D721Med (cell line): ENCODE data around the gene UBE2E3.
A peak's percentile ranks its signal among the peaks of the same experiment; 100 is the strongest.

Experiments
- DNase-seq: peaks from one replicate; pipeline ENCODE4 v3.0.0; 2011; ENCODE audit warnings: low spot score; ENCODE audit not compliant: insufficient read length
- FAIRE-seq: peaks from 2 replicates; lab custom pipeline; 2011; peaks lifted over from hg19 to GRCh38; lab: Jason Lieb, UNC
- TF ChIP-seq, protein P1 (sequence below): IDR thresholded peaks from 2 replicates; pipeline ENCODE4 v1.5.1; 2012; ENCODE audit warnings: mild to moderate bottlenecking, control low read depth; ENCODE audit not compliant: insufficient read depth; ENCODE audit errors: missing control alignments

Gene UBE2E3

DNA sequence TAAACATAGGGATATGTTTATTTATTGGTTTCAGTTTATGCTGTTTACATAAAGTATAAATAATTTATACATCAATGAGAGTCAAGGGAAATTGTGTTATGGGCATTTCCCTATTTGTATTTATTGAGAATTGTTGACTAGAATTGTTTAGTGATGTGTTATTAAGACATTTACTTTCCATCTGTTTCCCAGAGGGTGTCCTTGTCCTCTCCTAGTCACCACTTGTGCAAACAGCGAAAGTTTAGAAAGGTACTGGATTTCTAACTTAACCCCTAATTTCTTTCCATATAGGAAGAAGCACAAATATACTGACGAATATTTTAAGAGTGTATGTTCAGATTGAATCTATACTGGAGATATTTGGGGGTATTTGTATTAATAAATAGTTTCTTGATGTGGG, 6.7 kb downstream of the UBE2E3 start:
- TF ChIP-seq, protein P1, sequence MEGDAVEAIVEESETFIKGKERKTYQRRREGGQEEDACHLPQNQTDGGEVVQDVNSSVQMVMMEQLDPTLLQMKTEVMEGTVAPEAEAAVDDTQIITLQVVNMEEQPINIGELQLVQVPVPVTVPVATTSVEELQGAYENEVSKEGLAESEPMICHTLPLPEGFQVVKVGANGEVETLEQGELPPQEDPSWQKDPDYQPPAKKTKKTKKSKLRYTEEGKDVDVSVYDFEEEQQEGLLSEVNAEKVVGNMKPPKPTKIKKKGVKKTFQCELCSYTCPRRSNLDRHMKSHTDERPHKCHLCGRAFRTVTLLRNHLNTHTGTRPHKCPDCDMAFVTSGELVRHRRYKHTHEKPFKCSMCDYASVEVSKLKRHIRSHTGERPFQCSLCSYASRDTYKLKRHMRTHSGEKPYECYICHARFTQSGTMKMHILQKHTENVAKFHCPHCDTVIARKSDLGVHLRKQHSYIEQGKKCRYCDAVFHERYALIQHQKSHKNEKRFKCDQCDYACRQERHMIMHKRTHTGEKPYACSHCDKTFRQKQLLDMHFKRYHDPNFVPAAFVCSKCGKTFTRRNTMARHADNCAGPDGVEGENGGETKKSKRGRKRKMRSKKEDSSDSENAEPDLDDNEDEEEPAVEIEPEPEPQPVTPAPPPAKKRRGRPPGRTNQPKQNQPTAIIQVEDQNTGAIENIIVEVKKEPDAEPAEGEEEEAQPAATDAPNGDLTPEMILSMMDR: no peak
- FAIRE-seq (no peak), DNase-seq (no peak)

DNA sequence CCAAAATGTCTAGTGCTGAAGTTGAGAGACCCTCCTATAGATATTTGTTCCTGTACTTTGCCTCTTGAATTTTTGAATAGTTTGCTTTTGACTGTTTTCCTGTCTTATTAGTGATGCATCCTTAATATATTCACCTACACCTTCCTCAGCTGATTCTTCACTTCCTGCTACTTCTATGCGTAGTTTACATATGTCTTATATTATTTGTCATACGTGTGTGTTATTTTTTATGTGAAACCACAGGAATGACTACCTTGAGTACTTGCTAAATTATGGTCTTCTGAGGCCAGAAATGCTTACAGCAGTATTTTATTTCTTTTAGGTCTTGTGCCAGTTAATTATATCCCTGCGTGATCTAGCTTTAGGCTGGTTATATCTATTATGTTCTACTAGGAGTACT, 9.9 kb downstream of the UBE2E3 start:
- TF ChIP-seq, protein P1: no peak
- no peak for FAIRE-seq
- no peak for DNase-seq

DNA sequence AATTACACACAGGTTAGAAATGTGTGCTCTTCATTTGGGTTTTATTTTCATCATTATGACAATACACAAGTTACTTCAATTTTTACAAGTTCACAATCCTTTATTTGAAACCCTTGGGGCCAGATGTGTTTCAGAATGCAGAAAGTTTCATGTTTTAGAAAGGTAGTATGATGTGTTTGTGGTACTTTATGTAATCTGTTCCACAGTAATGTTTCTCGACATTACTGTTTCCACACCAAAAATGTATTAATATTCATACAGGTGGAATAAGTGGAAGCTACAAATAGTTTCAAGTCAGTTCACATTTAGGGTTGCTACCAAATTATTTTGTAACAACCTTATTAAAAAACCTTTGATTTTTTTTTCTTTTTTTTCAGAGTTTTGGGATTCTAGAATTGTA, 10.4 kb downstream of the UBE2E3 start:
- no peak for DNase-seq
- no peak for FAIRE-seq
- TF ChIP-seq, protein P1: no peak

DNA sequence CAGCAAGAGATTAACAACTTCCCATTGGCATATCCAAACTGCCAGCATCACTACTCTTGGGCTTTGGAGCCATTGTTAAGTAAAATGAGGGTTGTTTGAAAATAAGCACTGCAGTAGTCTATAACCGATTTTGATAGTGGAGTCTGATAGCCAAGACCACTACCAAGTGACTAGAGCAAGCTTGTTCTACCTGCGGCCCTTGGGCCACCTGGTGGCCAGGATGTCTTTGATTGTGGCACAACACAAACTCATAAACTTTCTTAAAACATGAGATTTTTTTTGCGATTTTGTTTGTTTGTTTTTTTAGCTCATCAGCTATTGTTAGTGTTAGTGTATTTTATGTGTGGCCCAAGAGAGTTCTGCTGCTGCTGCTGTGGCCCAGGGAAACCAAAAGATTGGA, 11.0 kb downstream of the UBE2E3 start:
- no peak for FAIRE-seq

DNA sequence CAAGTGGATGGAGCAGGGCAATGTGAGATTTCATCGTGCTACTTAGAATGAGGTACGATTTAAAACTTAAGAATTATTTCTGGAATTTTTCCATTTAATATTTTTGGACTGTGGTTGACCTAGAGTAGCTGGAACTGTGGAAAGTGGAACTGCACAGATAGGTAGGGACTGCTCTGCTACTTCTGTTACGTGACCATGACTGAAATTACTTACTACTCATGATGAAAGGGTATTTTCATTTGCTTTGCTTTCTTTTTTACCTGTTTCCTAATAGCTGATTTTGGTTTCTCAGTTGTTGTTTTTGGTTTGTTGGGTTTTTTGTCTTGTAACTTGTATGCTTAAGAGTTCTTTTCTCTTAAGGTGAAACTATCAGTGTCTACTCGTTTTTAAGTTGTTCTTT, 11.4 kb downstream of the UBE2E3 start:
- FAIRE-seq: peak; percentile 32
- TF ChIP-seq, protein P1: no peak
- DNase-seq: no peak

More for the DNA sequence above, 11.0 kb downstream of the UBE2E3 start:
- no peak for DNase-seq
- TF ChIP-seq, protein P1: no peak

DNA sequence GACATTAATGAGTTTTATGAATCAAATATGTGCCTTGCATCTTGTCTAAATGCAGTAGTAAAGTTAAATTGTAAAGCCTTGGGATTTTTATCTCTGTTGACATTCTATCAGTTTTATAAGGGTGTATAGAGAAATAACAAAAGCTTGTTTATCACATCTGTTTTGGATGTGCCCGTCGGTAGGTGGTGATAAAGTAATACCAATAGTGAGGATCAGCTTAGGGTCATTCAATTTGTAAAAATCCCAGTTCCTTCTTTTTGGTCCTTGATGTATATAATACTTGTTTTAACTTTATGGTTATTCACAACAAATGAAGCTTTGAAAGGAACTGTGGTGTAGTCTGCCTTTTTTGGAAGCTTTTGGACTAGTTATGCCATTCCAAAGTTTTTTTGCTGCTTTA, 12.6 kb downstream of the UBE2E3 start:
- TF ChIP-seq, protein P1: no peak
- DNase-seq (no peak), FAIRE-seq (no peak)

DNA sequence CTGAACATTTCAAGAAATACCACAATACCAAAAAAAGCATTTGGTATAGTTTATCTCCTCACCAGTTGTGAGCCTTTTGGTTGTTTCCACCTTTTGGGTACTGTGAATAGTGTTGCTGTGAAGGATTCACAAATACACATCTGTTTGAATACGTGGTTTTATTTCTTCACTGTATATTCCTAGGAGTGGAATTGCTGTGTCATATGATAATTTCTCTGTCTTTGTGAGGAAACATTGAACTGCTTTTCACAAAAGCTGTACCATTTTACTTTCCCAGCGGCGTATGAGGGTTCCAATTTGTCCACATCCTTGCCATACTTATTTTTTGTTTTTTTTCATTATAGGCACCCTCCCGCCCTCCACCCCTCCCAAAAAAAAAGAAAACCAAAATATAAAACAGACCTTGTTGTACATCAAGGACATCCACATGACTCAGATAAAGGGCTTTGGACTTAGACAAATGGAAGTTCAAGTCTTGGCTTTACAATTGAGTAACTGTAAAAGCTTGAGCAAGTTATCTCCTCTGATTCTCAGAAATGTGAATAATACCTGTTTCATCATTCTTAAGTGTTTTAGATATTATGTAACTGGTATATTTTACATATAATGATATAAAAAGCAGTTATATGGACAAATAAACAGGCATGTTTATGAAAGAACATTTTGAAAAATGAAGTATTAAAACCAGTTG, 19.0 kb downstream of the UBE2E3 start:
- DNase-seq: no peak
- TF ChIP-seq, protein P1: no peak
- no peak for FAIRE-seq
